B cell (primary cell): ENCODE results near the gene NME9. TPM values are rescaled to one million over a fixed set of nuclear protein-coding genes. Genes with fewer than 3 reads are reported as not detected.

Experiments used
- ATAC-seq: fragments of 200-7000 bp; cut with Tn5 transposase; one replicate; pipeline ENCODE4 v1.10.0; 2021; ENCODE audit warnings: low read depth, mild to moderate bottlenecking, moderate number of reproducible peaks, moderate library complexity
- CTCF ChIA-PET: fragments of 350-600 bp; sonication (Branson Sonifier 250); formaldehyde crosslinking; loops from one replicate; lab custom pipeline; 2021; ENCODE audit warnings: antibody characterized with exemption, inconsistent platforms; lab: Charles Lee
- POLR2A ChIA-PET: fragments of 350-600 bp; sonication (Branson Sonifier 250); formaldehyde crosslinking; loops from one replicate; lab custom pipeline; 2021; ENCODE audit warnings: antibody characterized with exemption; lab: Charles Lee
- DNase-seq: peaks from one replicate; pipeline ENCODE4 v3.0.0; 2013
- H2AFZ ChIP-seq: 2 replicates; pipeline ENCODE4 v1.6.1; 2012; ENCODE audit warnings: mild to moderate bottlenecking, low read depth, low read length; ENCODE audit not compliant: insufficient read depth, poor library complexity, severe bottlenecking
- H3K27ac ChIP-seq, 2 donors: 1 replicate in 1 of 2; 2 replicates in 1 of 2; pipeline ENCODE4 v1.5.1; 2012 to 2013; ENCODE audit warnings: low read length in 2 of 2, mild to moderate bottlenecking in 2 of 2, moderate library complexity in 1 of 2
- H3K27me3 ChIP-seq, 4 experiments: fragments of 200-600 bp in 1 of 4; sonication (generic) in 1 of 4; replicated peaks in 1 of 4; 1 replicate in 2 of 4; 2 replicates in 2 of 4; pipeline versions ENCODE4 v1.6.1 to v1.7.0; 2013 to 2016; ENCODE audit warnings: low read length in 3 of 4, mild to moderate bottlenecking in 2 of 4, mixed read lengths in 1 of 4, moderate library complexity in 1 of 4; ENCODE audit not compliant: insufficient read depth in 4 of 4, control insufficient read depth in 3 of 4; ENCODE audit errors: control extremely low read depth in 1 of 4
- H3K36me3 ChIP-seq, 2 experiments: replicated peaks in 1 of 2; 1 replicate in 1 of 2; 2 replicates in 1 of 2; pipeline versions ENCODE4 v1.6.1 to v1.7.1; 2013; ENCODE audit warnings: low read length in 1 of 2; ENCODE audit not compliant: insufficient read depth in 2 of 2, control insufficient read depth in 1 of 2; ENCODE audit errors: control extremely low read depth in 1 of 2, extremely low read depth in 1 of 2
- H3K4me1 ChIP-seq, 2 donors: fragments of 200-600 bp in 1 of 2; sonication (generic) in 1 of 2; 1 replicate in 1 of 2; 2 replicates in 1 of 2; pipeline versions ENCODE4 v1.5.1 to v1.6.1; 2013 to 2017; ENCODE audit warnings: low read length in 2 of 2; ENCODE audit not compliant: control insufficient read depth in 2 of 2, insufficient read depth in 2 of 2
- H3K4me2 ChIP-seq: replicated peaks from 2 replicates; pipeline ENCODE3; 2012; ENCODE audit warnings: mild to moderate bottlenecking, low read depth, low read length; ENCODE audit not compliant: poor library complexity, severe bottlenecking
- H3K4me3 ChIP-seq, 5 experiments: fragments of 200-600 bp in 1 of 5; sonication (generic) in 1 of 5; 1 replicate in 3 of 5; 2 replicates in 2 of 5; pipeline versions ENCODE4 v1.5.1 to v1.7.0; 2011 to 2016; ENCODE audit warnings: low read length in 4 of 5, mild to moderate bottlenecking in 4 of 5, low read depth in 2 of 5, control low read depth in 1 of 5, moderate library complexity in 1 of 5; ENCODE audit not compliant: insufficient read depth in 1 of 5; ENCODE audit errors: control extremely low read depth in 1 of 5, extremely low read depth in 1 of 5
- H3K79me2 ChIP-seq: fragments of 200-600 bp; sonication (generic); one replicate; pipeline ENCODE4 v1.6.0; 2016; ENCODE audit warnings: low read length; ENCODE audit not compliant: control insufficient read depth, insufficient read depth
- H3K9ac ChIP-seq: fragments of 200-600 bp; sonication (generic); 2 replicates; pipeline ENCODE4 v1.6.1; 2017; ENCODE audit warnings: mild to moderate bottlenecking, low read length, moderate library complexity
- H3K9me3 ChIP-seq, 3 donors: one replicate each; pipeline versions ENCODE4 v1.6.1 to v1.7.1; 2013; ENCODE audit warnings: low read length in 2 of 3; ENCODE audit not compliant: control insufficient read depth in 2 of 3, insufficient read depth in 1 of 3; ENCODE audit errors: control extremely low read depth in 1 of 3
- H4K20me1 ChIP-seq: 2 replicates; pipeline ENCODE4 v1.6.0; 2012; ENCODE audit warnings: mild to moderate bottlenecking, low read length; ENCODE audit not compliant: insufficient read depth, control insufficient read depth, poor library complexity, severe bottlenecking
- H3K27ac Mint-ChIP-seq: one replicate; pipeline ENCODE4 v1.8.0; 2021; ENCODE audit warnings: mixed read lengths
- H3K27me3 Mint-ChIP-seq: one replicate; pipeline ENCODE4 v1.8.0; 2021; ENCODE audit warnings: mixed read lengths
- H3K4me1 Mint-ChIP-seq: one replicate; pipeline ENCODE4 v1.8.0; 2021; ENCODE audit warnings: mixed read lengths
- H3K4me3 Mint-ChIP-seq: one replicate; pipeline ENCODE4 v1.8.0; 2021; ENCODE audit warnings: mixed read lengths
- H3K9me3 Mint-ChIP-seq: one replicate; pipeline ENCODE4 v1.8.0; 2022; ENCODE audit warnings: mixed read lengths; ENCODE audit not compliant: insufficient read depth
- EZH2 ChIP-seq: IDR thresholded peaks from 2 replicates; pipeline ENCODE4 v1.6.1; 2012; ENCODE audit warnings: borderline replicate concordance, low read depth, mild to moderate bottlenecking, moderate library complexity, low read length; ENCODE audit not compliant: insufficient read depth, poor library complexity, severe bottlenecking
- WGBS: methylation state at CpG from one replicate; pipeline ENCODE4 v1.1.5; 2013; ENCODE audit warnings: missing lambda C conversion rate; ENCODE audit not compliant: insufficient coverage; 5-methylcytosine and 5-hydroxymethylcytosine counted together
- intact Hi-C: fragments of 100-400 bp; cut with micrococcal nuclease; formaldehyde crosslinking; loops from one replicate; pipeline ENCODE4 v1.10.0; 2022
- polyA plus RNA-seq: library from polyadenylated mRNA; depleted of rRNA; stranded (reverse); fragments of >200 nt; gene quantifications from 2 replicates; pipeline ENCODE4 v1.2.3, GENCODE V29; 2012
- total RNA-seq, 2 donors: library from RNA; stranded (reverse); fragments of 120-200 nt in 1 of 2; gene quantifications; 1 replicate in 1 of 2; 2 replicates in 1 of 2; pipeline versions ENCODE4 v1.2.3 to v1.2.4, GENCODE V29; 2013 to 2022
- TF ChIP-seq, protein P1 (sequence below): fragments of 200-600 bp; IDR thresholded peaks from one replicate; pipeline ENCODE4 v1.8.0; 2022; ENCODE audit warnings: antibody characterized with exemption, mild to moderate bottlenecking

NME9 gene
- total and polyA plus RNA-seq, 2 donors (not counting 1 experiment from before 2014, with no cell fraction given), result not detected

DNA sequence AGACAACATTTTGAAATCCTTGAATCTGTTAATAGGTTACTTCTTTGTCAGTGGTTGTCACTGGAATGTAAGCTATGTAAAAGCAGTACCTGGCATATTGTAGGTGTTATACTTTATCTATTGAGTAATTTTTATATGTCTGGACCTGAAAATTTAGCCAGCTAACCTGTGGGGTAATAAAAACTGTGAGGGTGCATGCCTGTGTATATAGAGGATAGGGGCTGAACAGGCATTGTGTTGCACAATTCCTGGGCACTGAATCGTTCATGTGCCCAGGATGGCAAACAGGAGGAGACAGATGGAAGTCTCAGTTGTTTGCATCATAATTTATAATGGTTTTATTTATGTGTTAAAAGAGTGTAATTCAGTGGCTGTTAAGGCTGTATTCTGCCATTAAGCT is 75.4 kb downstream of the NME9 start:
- no peaks in the 10 kb centered on the region for H3K9me3 Mint-ChIP-seq
- H3K27me3 Mint-ChIP-seq, result no peaks in the 10 kb centered on the region
- Histone ChIP-seq H3K4me2 (no peak overlapping the region), H3K79me2 (no peaks in the 10 kb centered on the region), H3K4me1 (no peaks in the 10 kb centered on the region), H4K20me1 (no peaks in the 10 kb centered on the region), H3K9ac (no peak overlapping the region), H3K36me3 (no peaks in the 10 kb centered on the region), H3K4me3 (no peak overlapping the region), H3K9me3 (no peaks in the 10 kb centered on the region), H3K27ac (no peak overlapping the region), H2AFZ (no peak overlapping the region), H3K27me3 (no peaks in the 10 kb centered on the region)
- DNase-seq (no peak), ATAC-seq (no peak)
- TF ChIP-seq, protein P1, sequence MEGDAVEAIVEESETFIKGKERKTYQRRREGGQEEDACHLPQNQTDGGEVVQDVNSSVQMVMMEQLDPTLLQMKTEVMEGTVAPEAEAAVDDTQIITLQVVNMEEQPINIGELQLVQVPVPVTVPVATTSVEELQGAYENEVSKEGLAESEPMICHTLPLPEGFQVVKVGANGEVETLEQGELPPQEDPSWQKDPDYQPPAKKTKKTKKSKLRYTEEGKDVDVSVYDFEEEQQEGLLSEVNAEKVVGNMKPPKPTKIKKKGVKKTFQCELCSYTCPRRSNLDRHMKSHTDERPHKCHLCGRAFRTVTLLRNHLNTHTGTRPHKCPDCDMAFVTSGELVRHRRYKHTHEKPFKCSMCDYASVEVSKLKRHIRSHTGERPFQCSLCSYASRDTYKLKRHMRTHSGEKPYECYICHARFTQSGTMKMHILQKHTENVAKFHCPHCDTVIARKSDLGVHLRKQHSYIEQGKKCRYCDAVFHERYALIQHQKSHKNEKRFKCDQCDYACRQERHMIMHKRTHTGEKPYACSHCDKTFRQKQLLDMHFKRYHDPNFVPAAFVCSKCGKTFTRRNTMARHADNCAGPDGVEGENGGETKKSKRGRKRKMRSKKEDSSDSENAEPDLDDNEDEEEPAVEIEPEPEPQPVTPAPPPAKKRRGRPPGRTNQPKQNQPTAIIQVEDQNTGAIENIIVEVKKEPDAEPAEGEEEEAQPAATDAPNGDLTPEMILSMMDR, result no peak
- TF ChIP-seq EZH2, result no peak
- H3K4me1 Mint-ChIP-seq, result no peaks in the 10 kb centered on the region
- CTCF ChIA-PET, result no interaction called here
- no peak overlapping the region for H3K27ac Mint-ChIP-seq
- 80% methylated on average over 1 of the region's 1 CpG for WGBS
- H3K4me3 Mint-ChIP-seq, result no peak overlapping the region
- POLR2A ChIA-PET, result no interaction called here
- intact Hi-C loops, result no loop called here

DNA sequence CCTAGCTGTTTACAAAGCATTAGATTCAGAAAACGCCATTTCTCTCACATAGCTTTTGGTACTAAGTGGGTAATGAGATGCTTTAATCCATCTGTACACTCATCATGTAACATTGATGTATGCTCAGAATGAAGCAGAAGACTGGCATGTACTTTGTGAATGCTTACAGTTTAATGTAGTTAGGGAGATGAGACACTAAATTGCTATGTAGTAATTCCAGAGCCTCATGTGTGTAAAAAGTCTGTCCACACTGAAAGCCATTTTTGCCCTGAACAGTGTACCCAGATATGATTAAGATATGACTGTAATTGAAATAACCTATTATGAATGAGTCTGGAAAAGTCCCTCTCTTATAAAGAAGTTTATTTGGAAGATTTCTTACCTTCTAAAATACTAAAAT is 76.0 kb downstream of the NME9 start:
- DNase-seq, result no peak
- POLR2A ChIA-PET, result no interaction called here
- Histone ChIP-seq H3K27me3 (no peaks in the 10 kb centered on the region), H3K9ac (no peak overlapping the region), H3K27ac (no peak overlapping the region), H4K20me1 (no peaks in the 10 kb centered on the region), H3K79me2 (no peaks in the 10 kb centered on the region), H3K4me1 (no peaks in the 10 kb centered on the region), H3K36me3 (no peaks in the 10 kb centered on the region), H3K9me3 (no peaks in the 10 kb centered on the region), H3K4me3 (no peak overlapping the region), H3K4me2 (no peak overlapping the region), H2AFZ (no peak overlapping the region)
- no peak for ATAC-seq
- Mint-ChIP-seq H3K9me3 (no peaks in the 10 kb centered on the region), H3K4me1 (no peaks in the 10 kb centered on the region), H3K4me3 (no peak overlapping the region), H3K27ac (no peak overlapping the region), H3K27me3 (no peaks in the 10 kb centered on the region)
- WGBS, result no CpG with 5 or more reads among the region's 1 CpG
- no peak for TF ChIP-seq EZH2
- TF ChIP-seq, protein P1, result no peak
- CTCF ChIA-PET, result no interaction called here
- intact Hi-C loops, result no loop called here

Other genes starting within 250 kb of the NME9 start
- not detected in 2 replicates for gene DZIP1L, start 214.2 kb downstream of the NME9 start, total RNA-seq
- 0.25 TPM in 1 of 2 replicates, not detected in the other for gene DZIP1L, start 214.2 kb downstream of the NME9 start, polyA plus RNA-seq
- not detected in 2 replicates for gene A4GNT, start 197.5 kb downstream of the NME9 start, total RNA-seq
- not detected in 2 replicates for gene A4GNT, start 197.5 kb downstream of the NME9 start, polyA plus RNA-seq
- gene DBR1, start 154.9 kb downstream of the NME9 start, total RNA-seq, result 22.6 and 27.6 TPM in 2 replicates
- 7.5 and 8.1 TPM in 2 replicates for gene DBR1, start 154.9 kb downstream of the NME9 start, polyA plus RNA-seq
- gene ARMC8, start 142.6 kb downstream of the NME9 start, total RNA-seq, result 81.1 and 98.4 TPM in 2 replicates
- gene ARMC8, start 142.6 kb downstream of the NME9 start, polyA plus RNA-seq, result 35.3 and 46.2 TPM in 2 replicates
- gene MRAS, start 18.7 kb upstream of the NME9 start, total RNA-seq, result 0.22 and 0.27 TPM in 2 replicates
- gene MRAS, start 18.7 kb upstream of the NME9 start, polyA plus RNA-seq, result 0.03 and 0.35 TPM in 2 replicates
- not detected in 2 replicates for gene ESYT3, start 104.8 kb upstream of the NME9 start, total RNA-seq
- not detected in 2 replicates for gene ESYT3, start 104.8 kb upstream of the NME9 start, polyA plus RNA-seq